Measurements from ENCODE around the gene THAP4.
A peak's percentile ranks its signal among the peaks of the same experiment; 100 is the strongest.
"Not testable (repeated sequence)": the region's sequence is repeated elsewhere in the genome, so short reads cannot be mapped to it uniquely, and the experiment has no call there.

The THAP4 gene

DNA sequence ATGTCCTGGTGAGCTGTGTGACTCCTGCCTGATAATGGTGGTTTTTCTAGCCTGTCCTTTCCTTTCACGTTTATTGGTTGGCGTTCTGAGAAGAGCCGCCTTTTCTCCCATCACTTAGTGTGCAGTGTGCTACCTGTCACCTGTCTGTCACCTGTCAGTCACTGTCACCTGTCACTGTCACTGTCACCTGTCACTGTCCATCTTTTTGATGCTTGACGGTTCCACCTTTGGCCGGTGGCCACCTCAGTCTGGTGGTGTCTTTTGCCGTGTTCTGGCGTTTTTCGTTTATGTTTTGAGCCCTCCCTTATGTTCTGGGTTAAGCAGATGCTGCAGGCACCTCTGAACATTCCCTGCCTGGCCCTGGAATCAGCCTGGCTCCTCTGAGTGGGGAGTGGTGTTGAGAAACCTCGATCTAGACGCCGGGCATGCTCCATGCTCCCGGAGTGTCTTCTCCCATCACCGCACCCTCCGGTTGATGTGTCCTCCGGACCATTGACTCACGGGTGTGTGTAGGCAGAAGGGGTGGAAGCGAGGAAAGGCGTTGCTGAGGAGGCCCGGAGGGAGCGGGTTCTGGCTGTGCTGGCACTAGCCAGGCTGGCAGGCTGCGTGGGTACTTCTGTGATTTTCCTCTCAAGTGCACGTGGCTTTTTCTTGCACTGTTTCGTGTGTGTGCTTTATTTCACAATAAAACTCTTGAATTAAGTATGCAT, 28.9 kb upstream of the THAP4 start:
- DNase-seq, result no peak

DNA sequence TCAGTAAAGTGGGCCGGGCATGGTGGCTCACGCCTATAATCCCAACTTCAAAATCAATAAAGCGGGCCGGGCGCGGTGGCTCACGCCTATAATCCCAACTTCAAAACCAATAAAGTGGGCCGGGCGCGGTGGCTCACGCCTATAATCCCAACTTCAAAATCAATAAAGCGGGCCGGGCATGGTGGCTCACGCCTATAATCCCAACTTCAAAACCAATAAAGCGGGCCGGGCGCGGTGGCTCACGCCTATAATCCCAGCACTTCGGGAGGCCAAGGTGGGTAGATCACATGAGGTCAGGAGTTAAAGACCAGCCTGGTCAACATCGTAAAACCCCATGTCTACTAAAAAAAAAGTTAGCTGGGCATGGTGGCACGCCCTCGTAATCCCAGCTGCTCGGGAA, 25.8 kb upstream of the THAP4 start:
- DNase-seq, result not testable (repeated sequence)

DNA sequence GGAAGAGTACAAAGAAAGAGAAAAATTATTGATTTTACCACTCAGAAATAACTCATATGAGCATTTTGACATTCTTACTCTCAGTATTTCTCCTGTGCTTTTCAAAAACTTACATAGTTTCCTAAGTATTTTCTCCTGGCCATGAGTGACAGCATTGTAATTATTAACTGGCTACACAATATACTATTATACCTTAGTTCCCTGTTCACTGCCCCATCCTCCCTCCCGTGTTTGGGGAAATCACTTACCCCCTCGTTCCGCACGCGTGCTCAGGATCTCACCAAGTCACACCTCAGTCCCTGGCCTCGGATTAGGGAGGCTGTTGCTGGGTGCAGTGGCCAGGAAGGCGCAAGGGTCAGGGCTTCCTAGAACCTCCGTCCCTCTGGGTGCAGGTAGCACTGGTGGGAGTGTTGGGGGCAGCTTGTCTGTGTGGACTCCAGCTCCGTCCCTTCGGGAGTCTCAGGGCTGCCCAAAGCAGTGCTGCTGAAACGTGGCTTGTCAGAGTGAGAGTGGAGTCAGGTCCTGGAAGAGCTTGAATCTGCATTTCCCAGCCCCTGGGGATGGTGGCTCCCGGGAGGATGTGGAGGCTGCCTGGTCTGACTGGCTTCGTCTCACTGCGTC, 23.7 kb upstream of the THAP4 start:
- no peak for DNase-seq

DNA sequence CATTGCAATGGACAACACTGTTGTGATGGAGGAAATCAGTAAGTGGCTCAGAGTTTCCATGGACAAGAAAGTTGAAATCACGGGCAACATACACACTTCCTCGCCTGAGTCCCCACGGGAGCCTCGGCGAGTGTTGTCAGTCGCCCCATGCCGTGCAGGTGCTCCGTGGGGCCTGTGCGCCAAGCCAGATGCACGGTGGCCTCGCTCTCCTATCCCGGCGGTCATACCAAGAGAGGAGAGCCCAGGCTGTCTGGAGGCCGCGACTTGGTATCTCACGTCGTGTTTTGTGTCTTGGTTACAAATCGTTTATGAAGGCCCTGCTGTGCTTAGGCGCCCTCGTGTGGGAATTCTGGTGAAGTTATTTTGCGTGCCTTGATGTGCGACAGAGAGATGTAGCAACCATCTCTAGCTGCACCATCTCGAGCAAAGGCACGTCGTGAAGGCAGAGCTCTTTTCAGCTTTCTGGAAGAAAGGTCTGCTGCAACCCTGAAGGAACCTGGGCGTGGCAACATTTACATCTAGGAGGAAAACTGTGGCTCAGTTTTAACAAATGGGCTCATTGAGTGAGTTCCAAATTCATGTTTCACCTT, 22.3 kb upstream of the THAP4 start:
- peak; percentile 26 to 29 for DNase-seq

DNA sequence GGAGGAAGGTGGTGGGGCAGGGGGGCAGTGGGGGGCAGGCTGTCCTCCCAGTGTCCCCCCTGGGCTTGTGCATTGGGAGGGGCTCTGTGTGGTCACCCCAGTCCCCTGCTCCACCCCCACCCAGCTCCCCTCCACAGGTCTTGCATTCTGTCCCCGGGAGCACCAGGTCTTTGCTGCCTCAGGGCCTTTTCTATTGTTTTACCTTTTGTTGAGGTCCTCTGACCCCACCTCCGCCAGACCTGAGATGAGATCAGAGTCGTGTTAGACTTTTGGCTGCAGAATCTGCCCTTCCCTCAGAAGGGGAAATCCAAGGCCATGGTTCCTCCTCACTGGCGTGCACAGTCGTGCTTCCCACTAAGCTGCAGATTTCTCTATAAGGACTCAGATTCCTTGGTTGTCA, 21.3 kb upstream of the THAP4 start:
- DNase-seq, result no peak

DNA sequence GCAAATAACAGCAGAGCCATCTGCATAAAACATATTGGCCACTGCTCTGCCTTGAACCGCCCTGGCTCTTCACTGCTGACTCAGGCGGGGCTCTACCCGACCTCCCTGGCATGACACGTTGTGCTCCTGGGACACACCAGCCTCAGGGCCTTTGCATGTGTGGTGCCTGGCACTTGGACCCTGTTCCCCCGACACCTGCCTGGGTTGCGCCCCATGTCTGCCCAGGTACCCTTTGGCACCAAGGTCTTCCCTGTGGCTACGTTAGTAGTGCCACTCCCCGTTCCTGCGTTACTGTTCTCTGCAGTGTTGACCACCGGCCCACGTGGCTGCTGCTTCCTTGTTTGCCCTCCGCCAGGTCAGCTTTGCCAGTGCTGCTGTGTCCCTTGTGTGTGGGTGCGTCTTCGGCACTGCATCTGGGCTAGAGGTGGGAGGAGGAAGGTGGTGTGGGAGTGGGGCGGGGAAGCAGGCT, 20.9 kb upstream of the THAP4 start:
- no peak for DNase-seq

DNA sequence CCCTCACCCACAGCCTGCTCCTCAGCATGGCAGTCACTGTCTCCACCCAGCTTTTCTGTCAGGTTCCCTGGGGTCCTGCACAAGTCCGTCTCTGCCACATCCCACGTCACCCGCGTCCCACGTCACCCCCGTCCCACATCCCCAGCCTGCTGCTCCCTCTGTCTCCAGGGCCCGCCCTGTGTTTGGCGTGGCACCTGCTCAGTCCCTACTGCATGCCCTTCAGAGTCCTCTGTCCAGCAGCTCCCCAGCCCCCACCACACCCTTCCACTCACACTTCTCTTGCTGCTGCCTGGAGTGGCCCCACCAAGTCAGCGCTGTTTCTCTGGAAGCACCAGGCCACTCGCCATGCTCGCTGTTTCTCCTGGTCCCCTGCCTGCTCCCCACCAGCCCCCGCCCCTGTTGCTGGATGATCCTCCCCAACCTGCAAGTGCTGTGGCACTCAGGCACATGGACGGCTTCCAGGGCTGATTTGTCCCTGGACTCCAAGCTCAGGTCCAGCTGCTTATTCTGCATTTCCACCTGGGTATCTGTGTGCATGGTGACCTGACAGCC, 19.3 kb upstream of the THAP4 start:
- DNase-seq, result no peak

DNA sequence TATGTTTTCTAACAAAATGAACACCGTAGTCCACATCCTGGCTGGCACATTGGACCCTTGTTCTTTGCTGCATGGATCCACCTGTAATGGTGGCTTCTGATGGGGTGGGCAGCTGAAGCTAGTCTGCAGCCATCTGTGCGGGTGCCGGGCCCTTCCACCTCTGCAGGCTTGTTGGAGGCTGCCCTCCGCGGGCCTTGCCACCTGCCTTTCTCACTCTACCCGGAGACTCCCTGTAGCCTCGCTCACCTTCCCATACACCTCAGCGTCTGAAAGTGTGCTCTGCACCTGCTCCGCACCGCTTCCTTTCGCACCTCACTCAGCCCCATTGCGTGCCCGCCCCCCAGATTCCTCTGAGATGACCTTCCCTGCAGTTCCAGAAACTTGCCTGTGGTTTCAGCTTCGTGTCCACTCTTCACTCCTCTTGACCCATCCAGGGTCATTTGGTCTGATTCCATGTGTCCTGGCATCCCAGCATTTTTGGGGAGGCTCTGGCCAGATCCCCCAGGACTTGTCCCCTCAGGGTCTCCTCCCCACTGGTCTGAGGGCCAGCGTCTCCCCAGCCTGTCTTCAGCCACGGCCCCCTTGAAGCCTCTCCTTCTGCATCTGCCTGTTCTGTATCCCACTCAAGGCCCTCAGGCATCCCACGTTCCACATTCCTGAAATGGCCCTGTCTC, 18.7 kb upstream of the THAP4 start:
- DNase-seq, result no peak

DNA sequence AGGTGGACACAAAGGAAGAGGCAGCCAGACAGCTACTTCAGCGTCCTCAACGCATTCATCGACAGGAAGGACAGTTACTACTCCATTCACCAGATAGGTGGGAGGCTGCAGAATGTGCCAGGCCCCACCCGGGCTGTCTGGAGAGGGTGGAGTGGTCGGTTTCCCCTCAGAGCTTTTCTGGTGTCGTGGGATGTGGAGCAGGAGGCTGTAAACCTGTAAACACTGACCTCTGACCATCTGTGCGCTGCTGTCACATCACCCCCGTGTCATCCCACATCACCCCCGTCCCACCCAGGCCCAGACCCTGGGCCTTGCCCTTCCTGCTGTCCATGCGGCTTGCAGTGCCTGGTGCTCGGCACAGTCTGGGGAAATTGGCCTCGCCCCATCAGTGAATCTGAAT, 17.6 kb upstream of the THAP4 start:
- no peak for DNase-seq

DNA sequence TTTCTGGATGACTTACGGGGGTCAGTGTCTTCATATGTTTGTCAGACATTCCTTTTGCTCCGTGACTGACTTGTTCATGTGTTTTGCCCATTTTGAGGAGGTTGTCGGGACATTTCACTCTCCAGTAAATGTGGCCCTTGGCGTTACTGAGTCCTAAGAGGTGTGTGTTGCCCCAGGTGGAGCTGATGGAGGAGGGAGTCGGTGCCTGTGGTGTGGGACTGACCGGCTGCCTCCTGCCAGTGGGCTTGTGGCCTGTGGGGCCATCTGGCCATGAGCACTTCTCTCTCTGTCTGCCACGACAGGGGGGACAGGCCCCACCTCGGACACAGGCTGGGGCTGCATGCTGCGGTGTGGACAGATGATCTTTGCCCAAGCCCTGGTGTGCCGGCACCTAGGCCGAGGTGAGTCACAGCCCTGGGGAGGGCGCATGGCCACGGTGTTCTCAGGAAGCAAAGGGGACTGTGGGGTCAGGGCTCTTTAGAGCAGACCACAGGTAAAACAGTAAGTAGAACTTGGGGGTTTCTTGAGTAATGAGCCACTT, 16.3 kb upstream of the THAP4 start:
- no peak for DNase-seq

DNA sequence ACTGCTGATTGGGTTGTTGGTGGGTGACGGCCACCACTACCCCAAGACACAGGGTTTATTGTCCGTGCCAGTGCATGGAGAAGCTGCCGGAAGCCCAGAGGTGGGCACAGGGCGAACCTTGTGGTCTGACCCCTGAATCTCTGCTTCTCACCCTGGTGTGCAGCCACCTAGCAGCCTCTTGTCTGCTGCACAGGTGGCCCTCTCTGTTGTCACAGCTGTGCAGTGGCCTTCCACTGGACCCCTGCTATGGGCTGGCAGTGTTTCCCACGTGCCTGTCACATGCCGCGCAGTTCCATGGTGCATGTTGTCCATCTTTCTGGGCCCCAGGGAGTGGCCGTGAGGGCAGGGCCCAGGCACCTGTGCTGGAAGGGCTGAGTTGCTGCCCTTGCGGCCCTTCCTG, 15.8 kb upstream of the THAP4 start:
- no peak for DNase-seq

DNA sequence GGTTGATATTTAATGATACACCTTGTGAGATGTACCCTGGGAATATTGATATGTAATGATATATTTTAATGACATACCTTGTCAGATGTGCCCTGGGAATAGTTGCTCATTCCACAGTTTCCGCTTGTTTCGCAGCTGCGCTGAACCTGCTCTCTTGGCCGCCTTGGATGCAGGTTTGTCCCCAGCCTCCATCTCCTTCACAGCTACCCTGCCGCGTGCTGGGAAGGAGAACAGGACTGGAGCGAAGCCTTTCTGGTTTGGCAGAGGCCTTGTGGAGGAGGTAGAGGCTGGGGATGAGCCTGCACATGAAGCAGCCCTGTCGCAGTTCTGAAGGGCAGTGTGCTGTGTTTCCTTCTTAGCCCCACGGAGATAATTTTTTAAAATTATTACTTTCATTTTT, 15.2 kb upstream of the THAP4 start:
- DNase-seq, result no peak

DNA sequence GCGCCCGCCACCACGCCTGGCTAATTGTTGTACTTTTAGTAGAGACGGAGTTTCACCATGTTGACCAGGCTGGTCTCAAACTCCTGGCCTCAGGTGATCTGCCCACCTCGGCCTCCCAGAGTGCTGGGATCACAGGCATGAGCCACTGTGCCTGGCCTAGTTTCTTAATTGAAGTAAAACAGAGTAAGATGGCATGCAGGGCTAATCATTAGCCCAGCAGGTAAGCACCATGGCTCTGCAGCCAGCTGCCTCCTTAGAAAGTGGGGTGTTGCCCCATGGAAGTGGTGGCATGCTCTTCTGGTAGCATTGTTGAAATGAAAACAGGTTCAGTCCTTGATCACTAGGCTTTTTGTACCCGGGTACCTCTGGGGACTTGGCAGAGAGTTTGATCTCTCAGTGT, 13.0 kb upstream of the THAP4 start:
- no peak for DNase-seq

DNA sequence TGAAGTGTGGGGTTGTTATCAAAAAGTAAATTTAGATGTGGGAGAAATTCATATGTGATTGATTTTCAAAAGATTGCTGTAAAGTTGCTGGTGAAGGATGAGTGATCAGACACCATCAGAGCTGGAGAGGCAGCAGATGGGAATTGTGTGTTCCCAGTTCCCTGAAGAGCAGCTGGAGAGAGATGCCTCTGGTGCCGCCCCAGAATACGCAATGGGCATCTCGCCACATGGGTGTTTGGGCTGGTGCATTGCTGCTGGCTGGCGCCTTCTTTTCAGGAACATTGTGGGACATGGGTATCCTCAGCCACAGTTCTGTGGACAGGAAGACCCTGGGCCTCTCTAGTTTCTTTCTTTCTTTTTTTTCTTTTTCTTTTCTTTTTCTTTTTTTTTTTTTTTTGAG, 12.4 kb upstream of the THAP4 start:
- DNase-seq, result no peak

DNA sequence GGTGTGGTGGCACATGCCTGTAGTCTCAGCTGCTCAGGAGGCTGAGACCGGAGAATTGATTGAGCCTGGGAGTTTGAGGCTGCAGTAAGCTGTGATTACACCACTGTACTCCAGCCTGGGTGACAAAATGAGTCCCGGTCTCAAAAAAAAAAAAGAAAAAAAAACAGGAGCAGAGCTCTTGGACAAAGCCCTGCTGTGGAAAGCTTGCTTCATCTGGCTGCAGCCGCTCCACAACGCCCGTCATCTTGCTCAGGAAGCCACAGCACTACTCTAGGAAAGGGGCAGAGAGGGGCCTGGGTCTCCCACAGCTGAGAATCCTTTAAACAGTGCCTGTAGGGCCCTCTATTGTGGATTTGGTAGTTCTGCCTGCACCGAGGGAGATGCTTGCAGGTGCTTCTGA, 11.5 kb upstream of the THAP4 start:
- DNase-seq, result no peak

DNA sequence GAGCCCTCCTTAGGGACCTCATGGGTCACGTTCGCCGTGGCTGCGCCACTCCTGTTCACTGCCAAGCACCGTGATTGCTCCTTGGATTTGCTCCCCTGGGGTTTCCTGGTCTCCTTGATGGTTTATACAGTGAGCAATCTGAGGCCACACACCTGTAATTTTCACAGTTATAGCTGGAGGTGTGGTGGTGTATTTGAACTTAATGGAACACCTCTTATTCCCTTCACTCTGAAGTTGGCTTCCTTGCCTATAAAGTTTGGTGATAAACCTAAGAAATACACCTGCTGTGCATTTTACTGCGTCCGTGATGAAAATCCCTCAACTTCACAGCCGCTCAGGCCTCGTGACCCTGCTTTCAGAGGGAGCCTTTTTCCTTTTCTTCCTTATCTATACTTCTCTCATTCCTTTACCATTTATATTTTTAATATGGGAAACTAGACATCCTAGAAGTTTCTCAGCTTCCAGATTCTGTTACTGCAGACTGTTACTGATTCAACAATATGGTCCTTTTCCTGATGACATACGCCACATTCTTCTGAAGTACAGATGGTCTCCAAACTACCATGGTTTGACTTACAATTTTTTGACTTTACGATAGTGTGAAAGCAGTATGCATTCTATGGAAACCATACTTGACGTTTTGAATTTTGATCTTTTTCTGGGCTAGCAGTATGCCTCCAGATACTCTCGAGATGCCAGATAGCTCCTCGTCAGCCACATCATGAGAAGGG, 9.1 kb upstream of the THAP4 start:
- no peak for DNase-seq

DNA sequence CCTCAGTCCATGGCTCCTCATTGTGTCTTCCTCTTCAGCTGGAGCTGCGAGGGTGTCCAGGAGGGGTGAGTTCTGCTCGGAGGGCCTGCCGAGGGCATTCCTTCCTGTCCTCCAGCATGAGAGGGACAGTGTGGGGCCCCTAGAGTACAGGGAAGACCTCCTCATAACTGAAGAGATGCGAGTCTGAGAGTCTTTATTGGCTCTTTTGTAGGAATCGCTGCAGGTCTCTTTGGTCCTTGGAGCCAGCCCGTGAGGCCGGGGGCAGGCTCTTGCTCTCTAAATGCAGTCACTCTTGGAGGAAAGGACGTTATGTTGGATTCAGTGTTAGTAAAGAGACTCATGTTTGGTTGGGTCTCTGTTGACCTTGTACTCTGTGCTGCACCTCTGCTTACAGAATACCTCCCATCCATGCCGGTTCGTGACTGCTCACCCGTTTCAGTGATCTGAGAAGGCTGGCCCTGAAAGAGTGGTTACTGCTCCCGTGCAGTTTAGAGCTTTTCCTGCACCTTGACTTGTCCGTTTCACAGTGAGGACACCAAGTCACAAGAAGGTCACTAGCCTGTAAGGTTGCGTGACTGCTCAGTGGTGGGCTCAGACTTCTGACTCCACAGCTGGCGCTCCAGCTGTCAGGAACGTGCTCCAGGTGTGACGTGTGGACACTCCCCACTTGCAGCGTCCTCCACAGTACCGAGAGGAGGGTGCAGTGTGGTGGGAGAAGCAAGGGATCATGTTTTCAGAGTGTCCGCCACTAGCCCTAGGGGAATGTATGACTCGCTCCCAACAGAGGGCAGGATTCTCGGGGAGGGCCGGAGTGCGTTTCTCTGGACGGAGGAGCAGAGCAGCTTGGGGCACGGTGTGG, 8.3 kb upstream of the THAP4 start:
- DNase-seq, result no peak

DNA sequence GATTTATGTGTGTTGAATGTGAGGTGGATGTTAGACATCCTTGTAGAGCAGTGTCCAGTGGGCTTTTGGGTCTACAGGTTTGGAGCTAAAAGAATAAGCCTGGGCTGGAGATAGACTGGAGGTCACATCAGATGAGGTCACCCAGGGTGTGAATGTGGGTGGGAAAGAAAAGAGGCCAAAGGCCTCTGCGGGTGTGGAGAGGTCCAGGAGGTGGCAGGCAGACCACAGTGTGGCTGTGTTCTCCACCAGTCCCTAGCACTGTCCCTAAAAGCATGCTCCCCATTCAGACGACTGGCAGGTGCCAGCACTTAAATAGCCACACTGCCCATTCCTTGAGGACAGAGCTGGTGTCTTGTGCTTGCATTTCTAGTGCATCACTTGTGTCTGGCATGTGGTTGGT, 4.7 kb upstream of the THAP4 start:
- DNase-seq, result no peak

DNA sequence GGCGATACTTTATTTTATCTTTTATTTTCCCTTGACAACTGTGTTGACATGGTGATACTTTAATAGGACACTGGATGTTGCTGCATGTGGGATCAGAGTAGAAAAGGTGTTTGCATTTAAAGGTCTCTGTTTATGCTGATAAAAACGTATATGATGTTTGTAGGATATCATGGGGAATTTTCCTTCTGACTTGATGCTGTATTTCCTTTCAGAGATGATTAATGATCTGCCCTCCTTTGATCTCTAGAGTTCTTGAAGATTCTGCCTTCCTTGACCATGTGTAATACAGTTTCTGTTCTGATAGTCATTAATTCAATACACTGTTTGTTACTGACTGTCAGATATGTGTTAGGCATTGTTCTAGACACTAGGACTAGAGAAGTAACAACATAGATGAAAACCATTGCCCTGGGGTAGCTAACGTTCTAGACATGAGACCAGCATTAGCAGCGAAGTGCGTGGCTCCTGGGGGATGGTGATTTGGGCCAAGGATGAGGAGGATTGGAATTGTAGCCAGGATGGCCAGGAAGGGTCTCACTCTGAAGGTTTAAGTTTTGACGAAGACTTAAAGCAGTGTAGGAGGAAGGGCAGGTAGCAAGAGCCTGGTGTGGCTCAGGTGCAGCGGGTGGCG, 3.3 kb upstream of the THAP4 start:
- no peak for DNase-seq

DNA sequence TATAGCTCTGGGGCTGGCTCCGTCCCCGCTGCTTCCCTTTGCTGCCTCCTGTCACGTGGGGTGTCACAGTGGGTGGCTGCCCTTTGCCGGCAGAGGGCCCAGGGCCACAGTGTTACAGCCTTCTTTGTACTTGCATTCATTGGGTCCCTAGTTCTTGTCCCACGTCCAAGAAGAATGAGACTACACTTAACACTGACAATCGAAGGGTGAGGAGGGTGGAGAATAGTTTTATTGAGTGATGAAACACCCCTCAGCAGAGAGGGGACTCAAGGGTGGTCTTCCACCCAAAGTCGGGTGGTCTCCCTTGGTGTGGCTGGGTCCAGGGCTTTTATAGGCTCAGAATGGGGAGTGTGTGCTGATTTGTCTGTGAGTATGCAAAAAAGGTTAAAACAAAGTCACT, 2.4 kb upstream of the THAP4 start:
- no peak for DNase-seq

DNA sequence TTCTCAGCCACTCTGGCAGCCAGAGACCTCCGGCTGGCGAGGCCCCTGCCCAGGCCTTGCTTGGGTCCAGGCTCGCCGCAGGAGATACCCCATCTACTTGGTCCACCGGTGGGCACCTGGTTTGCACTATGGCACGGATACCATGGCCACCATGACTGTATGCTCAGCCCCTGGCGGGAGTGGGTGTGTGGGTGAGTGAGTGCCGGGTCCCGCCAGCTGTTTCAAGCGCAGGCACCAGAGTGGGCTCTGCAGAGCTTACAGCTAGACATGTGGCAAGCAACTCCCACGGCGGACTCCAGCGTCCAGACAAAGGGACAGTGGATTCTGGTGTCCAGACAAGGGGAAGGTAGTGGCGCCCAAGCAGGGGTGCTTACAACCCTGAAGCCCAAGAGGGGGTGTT, 2.0 kb upstream of the THAP4 start:
- DNase-seq, result no peak

Data from stimulated activated CD4-positive, alpha-beta T cell treated with anti-CD3 and anti-CD28 coated beads, Interleukin-4, amount 100 ng/mL, for 4 hours (primary cell).